Urothelium cell line (cell line): ENCODE data around the gene ITGA8.
"Not testable (repeated sequence)": the region's sequence is repeated elsewhere in the genome, so short reads cannot be mapped to it uniquely, and the experiment has no call there.

ENCODE experiments used
- DNase-seq: peaks from one replicate; pipeline ENCODE4 v3.0.0; 2011; ENCODE audit warnings: low spot score, mixed read lengths
- FAIRE-seq: peaks from 2 replicates; lab custom pipeline; 2011; peaks lifted over from hg19 to GRCh38; lab: Jason Lieb, UNC

Gene ITGA8

DNA sequence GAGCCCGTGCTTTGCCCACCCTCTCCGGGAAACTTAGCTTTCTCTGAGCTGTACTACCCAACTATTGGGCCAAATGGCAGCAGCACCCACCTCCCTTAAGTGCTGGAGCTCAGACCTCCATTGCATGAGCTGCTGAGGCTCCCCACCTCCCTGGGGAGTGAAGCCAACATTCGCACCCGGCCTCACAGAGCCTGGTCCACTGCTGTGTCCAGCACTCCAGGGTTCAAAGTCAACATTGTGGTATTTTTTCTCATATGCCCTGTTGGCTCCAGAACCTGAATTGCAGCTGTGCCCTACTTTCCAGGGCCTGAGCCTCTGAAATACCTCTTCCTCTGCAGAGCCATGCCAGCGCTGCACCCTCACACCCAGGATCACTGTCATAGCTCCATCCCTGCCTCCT is 29.7 kb downstream of the ITGA8 start:
- DNase-seq: no peak

GRCh38 chr10:15684768-15685167 is 35.0 kb downstream of the ITGA8 start:
- DNase-seq (no peak), FAIRE-seq (no peak)

More for the DNA sequence above, 29.7 kb downstream of the ITGA8 start:
- no peak for FAIRE-seq

DNA sequence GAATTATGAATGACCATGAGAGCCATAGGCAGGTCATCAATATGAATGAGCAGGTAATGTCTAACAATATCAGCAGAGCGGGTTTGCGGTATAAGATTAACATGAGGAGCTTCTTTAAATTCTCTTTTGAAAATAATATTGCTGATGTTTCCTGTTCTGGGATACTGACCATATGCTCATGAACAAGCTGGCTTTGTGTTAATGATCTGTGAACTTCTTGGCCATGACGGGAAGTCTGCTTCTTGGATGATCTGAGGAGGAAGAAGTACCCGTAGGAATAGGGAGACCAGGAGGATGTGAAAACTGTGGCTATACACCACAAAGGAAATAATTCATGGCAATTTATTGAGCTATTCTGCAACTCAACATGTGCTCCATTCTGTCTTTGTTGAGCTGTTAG is 38.6 kb downstream of the ITGA8 start:
- FAIRE-seq: no peak
- DNase-seq: no peak

DNA sequence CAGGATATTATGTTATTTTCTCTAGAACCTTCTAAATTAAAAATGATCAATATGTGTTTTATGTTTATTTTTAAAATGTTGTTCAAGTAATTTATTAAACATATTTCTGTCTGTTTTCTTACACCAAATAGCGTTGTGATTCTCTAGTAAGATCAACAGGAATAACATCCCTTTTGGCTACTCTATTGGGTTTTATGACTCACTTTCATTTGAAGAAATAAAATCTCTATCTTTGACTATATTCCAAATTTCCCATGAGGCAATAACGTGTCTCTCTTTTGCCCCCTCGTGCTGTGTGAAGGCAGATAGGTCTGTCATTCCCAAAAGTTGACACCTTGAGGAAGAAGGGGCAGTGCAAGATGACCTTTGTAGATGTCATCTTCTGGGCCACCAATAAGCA is 40.9 kb downstream of the ITGA8 start:
- DNase-seq (no peak), FAIRE-seq (no peak)

DNA sequence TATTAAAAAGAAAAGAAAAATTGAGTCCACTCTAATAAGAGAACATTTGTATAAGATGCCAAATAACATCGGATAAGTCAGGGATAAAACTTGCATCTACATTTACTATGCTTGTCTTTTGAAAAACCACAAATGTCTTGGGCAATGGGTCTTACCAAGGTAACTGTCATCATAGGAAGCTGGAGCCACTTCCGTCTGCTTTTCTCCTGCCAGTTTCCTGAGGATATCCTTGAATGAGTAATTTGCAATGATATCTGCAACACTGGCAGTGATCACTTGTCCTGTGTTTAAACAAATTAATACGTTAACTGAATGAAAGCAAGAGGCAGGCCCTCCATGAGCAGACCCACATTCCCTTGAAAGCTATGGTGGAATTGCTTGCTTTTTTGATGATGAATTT is 47.3 kb downstream of the ITGA8 start:
- no peak for FAIRE-seq
- DNase-seq: no peak

DNA sequence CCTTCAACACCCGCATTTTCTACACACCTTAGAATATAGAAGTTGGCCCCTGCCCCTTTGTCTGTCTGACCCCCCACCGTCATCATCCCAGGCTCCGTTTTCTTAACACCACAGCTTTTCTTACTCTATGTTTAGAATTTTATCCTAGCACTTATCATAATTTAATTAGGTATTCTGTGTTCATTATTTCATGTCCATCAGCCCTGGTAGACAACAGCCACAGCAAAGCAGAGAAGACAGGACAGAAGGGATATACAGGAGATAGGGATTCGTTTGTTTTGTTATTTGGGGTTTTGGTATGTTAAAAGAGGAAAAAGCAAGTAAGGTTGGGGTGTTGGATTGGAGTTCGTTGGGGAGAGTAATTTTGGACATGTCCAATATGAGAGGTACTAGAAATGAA is 48.8 kb downstream of the ITGA8 start:
- FAIRE-seq (no peak), DNase-seq (no peak)

DNA sequence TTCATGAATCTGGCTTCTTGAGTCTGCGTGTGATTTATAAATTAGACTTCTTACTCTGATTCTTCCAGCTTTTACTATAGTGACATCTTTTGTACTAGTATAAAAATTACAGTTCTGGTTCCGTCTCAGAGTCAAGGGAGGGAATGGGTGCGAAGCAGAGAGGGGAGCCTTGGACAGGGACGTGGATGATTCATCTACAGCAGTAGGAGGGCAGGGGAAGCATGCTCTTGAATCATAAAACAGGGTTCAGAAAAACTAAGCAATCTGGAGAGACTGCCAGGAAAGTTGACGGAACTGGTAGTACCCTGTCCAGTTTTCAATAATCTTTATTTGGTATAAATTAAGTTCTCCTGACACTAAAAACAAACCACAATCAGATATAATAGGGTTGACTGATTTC is 58.1 kb downstream of the ITGA8 start:
- no peak for FAIRE-seq
- no peak for DNase-seq

- FAIRE-seq: no peak
Observed at GRCh38 chr10:15660990-15661389, 58.7 kb downstream of the ITGA8 start.

DNA sequence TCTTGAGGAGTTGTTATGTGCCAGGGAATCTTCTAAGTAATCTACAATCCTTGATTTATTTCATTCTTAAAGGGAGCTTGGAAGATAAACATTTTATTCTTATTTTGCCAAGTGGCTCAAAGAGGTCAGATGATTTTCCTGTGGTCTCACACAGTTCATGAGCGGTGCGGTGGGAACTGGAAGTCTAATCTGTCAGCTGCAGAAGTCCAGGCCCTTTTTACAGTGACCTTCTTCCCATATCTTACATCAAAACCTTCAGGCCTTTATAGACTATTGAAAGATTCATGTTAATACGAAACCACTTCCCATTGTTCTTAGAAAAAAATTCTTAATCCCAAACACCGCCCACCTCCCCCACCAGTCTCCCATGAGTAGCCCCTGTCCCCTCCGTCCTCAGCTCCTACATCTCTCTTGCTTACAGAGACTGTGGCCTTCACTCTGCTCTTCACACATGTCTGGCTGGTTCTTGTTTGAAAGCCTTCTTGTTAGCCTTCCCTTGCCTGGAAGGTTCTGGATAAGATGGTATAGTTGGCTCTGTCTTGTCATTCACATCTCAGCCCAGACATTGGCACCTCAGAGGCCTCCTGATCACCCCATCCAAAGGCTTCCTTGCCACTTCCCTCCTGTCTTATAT is 61.5 kb downstream of the ITGA8 start:
- FAIRE-seq (no peak), DNase-seq (no peak)

More at GRCh38 chr10:15660990-15661389, 58.7 kb downstream of the ITGA8 start:
- DNase-seq: no peak

GRCh38 chr10:15652757-15653156 is 67.0 kb downstream of the ITGA8 start:
- DNase-seq: no peak
- no peak for FAIRE-seq

GRCh38 chr10:15652117-15652516 is 67.6 kb downstream of the ITGA8 start:
- DNase-seq: no peak
- no peak for FAIRE-seq

DNA sequence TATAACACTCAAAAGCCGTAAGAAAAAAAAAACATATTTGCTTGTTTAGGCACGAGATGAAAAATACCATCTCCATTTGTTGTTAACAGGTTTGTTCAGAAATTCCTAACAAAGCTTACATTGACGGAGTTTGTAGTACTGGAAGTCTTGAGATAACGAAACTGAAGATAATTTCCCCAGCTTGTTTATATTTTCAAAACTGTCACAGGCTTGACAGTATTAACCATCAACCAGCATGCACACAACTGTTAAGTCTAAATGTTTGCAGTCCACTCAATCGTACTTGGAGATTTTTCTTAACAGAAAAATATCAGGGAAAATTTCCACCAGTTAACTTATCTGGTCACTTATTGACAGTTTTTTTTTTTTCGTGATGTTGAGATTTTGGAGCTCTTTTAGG is 68.5 kb downstream of the ITGA8 start:
- no peak for FAIRE-seq
- no peak for DNase-seq

GRCh38 chr10:15642095-15642494 is 77.6 kb downstream of the ITGA8 start:
- no peak for DNase-seq

DNA sequence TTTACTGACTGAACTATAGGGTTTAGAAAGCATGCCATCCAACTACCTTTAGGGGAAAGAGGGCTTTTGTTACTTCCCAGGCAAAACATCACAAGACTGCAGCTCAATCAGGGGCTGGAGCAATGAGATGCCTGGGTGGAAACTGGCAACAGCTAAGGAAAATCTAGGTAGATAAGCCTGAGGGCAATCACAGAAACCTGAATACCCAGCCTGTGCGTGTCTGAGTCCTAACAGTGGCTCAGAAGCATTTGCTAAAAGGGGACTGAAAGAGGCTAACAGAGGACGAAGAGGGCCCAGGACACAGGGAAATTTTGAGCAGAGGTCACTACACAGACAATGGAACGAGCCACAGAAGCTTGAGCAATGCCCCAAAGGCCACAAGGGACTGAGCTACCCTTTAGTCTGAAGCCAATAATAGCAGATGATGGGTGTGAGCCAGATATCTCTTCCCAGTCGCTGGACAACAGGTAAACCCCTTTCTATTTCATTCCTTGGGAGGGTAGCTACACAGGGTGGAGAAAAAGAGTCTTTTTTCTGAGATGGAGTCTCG is 79.1 kb downstream of the ITGA8 start:
- no peak for FAIRE-seq
- no peak for DNase-seq

More at GRCh38 chr10:15642095-15642494, 77.6 kb downstream of the ITGA8 start:
- FAIRE-seq: no peak

DNA sequence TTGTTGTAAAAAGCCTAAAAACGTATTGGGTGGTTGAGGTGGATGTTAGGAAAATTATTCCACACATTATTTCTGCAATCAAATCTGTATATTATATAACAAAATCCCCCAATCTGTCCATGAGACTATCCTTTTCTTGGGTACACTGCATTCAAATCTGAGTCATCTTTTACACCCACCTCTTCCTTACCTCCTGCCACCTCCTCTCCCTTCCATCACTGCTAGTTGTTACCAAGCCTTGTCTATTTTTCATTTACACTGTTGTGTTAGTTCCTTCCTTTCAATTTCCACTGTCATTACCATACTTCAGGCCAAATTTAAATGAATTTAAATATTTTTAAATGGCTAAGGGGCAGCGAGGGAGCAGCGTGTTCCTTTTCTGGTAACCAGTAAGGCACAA is 83.3 kb downstream of the ITGA8 start:
- DNase-seq (no peak), FAIRE-seq (no peak)

- no peak for DNase-seq
- no peak for FAIRE-seq
Observed at GRCh38 chr10:15632456-15633091, 87.1 kb downstream of the ITGA8 start.

- not testable (repeated sequence) for DNase-seq, FAIRE-seq
Observed at GRCh38 chr10:15631205-15631604, 88.5 kb downstream of the ITGA8 start.

- FAIRE-seq (no peak), DNase-seq (no peak)
Observed at GRCh38 chr10:15630353-15630752, 89.4 kb downstream of the ITGA8 start.

- DNase-seq (no peak), FAIRE-seq (peak; percentile 75)
Observed at GRCh38 chr10:15627617-15628196, 92.0 kb downstream of the ITGA8 start.

DNA sequence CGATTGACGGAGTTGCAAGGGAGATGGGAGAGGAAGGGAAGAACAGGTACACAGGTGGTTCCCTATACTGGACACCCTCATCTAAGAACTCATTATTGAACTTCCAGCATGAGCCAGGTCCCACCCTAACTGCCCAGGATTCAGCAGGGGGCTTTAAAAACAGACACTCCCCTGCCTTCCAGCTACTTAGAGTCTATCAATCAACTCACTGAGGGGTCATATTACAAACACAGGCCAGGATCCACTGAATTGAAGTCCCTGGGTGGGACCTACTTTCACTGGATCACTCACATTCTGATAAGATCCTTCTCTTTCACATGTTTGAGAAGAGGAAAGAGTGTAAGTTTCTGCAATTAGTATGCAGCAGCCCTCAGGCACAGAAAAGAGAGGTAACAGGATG is 92.8 kb downstream of the ITGA8 start:
- FAIRE-seq: no peak
- DNase-seq: no peak

- DNase-seq: no peak
- FAIRE-seq: no peak
Observed at GRCh38 chr10:15625261-15625660, 94.5 kb downstream of the ITGA8 start.
